GM19099 (cell line): ENCODE results near the gene TFDP2.

Experiments
- POLR2A ChIP-seq: IDR thresholded peaks from 3 replicates; pipeline ENCODE4 v1.6.1; 2011; ENCODE audit warnings: low read depth; ENCODE audit not compliant: insufficient read length; ENCODE audit errors: extremely low read depth

TFDP2 gene

DNA sequence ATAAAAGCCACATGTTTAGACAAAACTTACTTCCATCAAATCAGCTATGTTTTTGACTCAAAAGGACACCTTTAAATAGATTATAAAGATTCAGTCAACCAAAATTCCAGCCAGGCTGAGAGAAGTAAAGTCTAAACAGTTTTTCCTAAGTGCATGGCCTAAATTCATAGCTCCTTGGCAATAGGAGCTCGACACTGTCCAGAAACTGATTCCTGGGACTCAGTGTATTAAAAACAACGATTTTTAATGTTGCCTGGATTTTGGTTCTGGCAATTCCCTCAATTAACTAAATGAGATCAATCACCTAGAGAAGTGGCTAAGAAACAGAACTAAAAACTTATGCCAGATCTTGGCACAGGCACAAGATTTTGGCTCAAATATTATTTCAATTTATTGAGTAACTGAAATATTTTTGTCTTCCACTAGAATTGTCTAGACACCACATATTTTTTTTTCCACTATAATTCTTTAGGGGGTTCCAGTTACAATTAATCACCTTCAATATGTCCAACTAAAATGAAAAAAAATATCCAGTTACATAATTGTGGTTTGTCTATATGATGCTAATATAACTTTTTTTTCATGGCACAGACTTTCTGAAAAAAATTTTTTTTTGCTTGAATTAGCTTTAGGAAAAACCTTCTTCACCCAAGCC is 135.9 kb downstream of the TFDP2 start:
- TF ChIP-seq POLR2A = no peak

DNA sequence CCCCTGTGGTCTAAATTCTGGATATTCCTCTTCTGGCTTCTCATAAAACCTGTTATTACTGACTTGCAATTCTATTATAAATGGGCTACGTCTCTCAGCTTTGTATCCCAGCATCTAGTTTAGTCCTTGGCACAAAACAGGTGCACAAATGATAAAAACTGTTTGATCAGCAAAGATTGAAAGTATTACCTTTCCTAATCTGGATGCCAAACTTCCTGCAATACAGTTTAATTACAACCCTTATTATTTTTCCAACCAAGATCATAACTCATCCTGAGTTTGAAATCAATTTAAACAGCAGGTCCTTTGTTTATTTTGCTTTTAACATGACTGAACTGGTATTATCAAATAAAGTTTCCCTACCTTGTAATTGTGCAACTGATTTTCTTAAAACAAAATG is 140.3 kb downstream of the TFDP2 start:
- TF ChIP-seq POLR2A = no peak

DNA sequence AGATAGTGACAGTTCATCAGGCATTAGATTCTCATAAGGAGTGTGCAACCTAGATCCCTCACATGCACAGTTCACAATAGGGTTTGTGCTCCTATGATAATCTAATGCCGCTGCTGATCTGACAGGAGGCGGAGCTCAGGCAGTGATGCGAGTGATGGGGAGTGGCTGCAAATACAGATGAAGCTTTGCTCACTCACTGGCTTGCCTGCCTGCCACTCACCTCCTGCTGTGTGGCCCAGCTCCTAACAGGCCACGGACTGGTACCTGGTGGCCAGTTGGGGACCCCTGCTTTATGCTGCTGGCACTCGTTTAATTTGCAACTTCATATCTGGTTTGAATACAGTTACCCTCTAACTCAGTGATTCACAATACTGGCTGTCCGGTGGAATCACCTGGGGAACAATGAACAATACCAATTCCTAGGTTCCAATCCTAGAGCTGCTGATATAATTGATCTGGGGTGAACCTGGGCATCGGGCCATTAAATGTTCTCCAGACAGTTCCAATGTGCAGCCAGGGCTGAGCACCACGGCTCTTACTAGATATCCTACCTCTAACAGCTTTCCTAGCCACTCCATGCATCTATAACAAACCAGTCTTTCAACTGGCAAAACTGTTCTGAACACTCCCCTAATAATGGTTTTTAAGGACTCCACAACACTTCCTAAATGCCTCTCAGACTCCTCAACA is 141.5 kb downstream of the TFDP2 start:
- TF ChIP-seq POLR2A = no peak

DNA sequence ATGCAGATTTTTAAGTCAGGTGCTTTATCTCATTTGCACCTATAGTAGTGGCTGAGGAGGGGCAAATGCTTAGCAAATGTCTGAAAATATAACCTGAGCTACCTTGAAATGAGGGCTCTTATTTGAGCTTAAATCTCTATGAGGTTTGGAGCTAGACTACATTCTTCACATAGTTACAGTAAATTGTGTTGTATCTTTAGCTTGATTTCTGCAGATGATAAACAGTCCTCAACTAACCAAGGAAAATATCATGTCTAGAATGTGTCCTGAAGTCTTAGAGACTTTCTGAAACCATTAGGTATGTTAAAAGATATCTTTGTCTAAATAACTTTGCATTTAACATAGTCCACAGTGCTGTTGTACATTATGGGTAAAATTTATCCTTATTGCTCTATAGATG is 145.3 kb downstream of the TFDP2 start:
- TF ChIP-seq POLR2A = no peak

DNA sequence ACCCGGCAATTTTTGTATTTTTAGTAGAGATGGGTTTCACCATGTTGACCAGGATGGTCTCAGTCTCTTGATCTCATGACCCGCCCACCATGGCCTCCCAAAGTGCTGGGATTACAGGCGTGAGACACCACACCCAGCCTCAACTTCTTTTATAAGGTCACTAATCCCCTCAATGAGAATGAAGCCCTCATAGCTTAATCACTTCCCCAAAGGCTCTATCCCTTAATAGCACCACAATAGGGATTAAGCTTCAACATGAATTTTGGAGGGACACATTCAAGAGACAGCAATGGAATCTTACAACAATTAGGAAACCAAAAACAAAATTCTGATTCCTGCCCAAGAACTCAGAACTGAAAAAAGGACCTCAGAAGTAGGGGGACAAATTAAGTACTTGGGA is 146.1 kb downstream of the TFDP2 start:
- TF ChIP-seq POLR2A = no peak

DNA sequence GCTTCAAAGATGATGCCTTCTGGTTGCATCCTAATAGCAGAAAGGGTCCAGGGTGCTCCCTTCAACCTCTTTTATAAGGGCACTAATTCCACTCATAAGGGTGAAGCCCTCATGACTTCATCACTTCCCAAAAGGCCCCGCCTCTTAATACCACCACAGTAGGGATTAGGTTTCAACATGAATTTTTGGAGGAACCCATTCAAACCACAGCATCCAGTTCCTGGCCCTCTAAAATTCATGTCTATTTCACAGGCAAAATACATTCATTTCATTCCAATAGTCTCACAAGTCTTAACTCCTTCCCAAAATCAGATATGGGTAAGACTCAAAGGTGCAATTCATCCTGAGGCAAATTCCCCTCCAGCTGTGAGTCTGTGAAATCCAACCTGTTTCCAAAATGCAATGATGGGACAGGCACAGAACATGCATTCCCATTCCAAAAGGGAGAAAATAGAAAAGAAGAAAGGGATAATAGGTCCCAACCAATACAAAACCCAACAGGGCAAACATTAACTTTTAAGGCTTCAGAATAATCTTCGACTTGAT is 148.9 kb downstream of the TFDP2 start:
- no peak for TF ChIP-seq POLR2A

DNA sequence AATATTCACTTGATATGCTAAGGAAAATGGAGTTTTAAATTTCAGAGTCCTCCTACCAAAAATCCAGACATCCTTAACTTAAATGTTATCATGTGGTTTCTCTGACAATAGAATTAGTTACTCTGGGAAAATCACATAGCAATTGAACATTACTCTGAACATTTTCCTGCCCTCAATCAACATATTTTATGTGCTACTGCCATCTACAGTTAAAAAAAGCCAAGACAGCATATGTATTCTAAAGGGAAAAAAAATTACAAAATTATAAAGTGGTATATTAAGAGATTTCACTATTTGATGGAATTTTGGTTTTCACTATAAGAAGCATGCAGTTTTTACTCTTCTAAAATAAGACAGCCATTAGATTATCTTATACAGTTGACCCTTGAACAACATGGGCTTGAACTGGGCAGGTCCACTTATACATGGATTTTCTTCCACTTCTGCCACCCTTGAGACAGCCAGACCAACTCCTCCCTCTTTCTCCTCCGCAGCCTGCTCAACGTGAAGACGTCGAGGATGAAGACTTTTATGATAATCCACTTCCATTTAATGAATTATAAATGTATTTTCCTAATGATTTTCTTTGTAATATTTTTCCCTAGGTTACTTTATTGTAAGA is 150.6 kb downstream of the TFDP2 start:
- TF ChIP-seq POLR2A = no peak

DNA sequence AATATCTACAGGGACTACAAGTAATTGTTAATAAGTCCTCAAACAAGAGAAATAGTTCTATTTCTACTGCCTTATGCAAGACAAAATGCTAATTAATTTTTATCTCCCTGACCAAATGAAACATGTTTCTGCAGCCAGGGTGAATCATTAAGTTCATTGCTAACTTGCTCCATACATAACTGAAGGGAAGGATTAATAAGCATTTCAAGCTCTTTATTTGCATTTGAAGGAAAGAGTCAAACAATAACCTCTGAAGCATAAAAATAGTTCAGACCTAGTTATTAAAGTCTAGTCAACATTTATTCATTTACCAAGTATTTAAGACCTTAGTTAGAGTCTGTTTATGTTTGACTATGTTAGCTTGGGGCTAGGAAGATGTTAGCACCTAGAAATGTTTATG is 152.9 kb downstream of the TFDP2 start:
- TF ChIP-seq POLR2A = no peak

DNA sequence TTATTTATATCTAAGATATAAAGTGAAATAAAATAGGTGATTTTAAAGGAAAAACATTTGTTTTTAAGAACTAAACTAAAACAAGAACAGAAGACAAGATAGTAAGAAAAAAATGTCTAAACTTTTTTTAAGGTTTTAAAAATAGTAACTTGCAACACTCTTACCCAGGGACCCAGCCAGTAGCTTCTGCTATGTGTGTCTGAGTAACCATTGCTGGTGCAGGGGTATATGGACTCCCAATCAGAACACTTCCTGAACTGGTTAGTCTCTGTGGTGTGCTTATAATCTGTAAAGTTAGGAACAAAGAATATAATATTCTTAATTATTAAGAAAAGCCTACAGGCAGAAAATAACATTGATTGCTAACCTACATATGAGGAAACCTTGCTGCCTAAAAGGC is 154.5 kb downstream of the TFDP2 start:
- no peak for TF ChIP-seq POLR2A

DNA sequence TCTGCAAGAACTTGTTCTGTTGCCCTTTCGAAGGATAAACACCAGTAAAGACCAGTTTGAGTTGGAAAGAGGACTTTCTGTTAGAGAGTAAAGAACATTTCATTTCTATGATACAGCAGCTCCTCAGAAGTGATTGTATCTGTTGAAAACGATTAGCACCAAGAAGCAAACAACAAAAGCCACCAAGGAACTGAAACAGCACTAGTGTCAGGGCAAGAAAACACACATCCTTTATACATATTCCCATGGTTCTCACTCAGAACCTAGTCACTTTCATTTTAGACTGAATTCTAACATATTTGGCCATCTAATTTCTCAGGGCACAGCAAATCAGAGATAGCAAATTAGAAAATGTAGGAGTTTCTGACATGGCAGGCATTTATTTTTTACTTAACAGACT is 156.8 kb downstream of the TFDP2 start:
- no peak for TF ChIP-seq POLR2A

DNA sequence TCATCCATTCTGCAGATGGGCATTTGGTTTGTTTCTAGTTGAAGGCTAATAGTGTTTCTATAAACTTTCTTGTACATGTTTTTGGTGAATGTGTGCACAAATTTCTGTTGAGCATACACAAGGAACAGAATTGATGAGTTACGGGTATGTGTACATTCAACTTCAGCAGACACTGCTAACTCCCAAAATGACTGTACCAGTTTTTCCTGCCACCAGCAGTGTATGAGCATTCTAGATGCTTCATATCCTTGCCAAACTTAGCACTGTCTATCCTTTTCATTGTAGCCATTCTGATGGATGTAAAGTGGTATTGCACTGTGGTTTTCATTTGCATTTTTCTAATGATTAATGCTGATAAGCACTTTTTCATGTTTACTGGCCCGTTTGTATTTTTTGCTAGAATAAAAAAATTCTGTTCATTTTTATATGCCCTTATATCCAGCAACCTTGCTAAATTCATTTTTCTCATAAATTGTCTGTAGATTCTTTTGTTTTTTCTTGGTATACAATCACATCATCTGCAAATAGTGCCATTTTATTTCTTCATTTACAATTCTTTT is 162.7 kb downstream of the TFDP2 start:
- no peak for TF ChIP-seq POLR2A

DNA sequence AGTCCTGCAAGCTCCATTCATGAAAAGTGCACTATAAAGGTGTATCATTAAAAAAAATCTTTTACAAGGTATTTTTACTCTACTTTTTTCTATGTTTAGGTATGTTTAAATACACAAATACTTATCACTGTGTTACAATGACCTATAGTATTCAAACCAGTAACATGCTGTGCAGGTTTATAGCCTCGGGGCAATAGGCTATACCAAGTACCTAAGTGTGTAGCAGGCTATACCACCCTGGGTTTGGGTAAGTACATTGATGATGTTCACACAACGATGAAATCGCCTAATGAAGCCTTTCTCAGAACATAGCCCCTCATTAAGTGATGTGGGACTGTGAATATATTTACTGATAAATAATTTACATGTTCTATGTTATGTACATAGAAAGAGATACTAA is 168.3 kb downstream of the TFDP2 start:
- TF ChIP-seq POLR2A = no peak

DNA sequence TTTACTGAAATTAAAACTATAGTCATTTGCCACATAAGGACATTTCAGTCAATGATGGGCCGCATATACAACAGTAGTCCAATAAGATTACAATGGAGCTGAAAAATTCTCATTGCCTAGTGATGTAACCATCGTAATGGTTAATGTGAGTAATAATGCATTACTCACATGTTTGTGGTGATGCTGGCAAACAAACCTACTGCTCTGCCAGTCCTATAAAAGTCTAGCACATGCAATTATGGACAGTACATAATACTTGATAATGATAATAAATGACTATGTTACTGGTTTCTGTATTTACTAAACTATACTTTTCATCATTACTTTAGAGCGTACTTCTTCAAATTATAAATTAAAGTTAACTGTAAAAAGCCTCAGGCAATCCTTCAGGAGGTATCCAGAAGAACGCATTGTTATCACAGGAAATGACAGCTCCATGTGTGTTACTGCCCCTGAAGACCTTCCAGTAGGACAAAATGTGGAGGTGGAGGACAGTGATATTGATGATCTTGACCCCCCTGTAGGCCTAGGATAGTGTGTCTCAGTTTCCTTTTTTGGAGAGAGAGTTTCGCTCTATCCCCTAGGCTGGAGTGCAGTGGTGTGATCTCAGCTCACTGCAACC is 170.2 kb downstream of the TFDP2 start:
- no peak for TF ChIP-seq POLR2A

DNA sequence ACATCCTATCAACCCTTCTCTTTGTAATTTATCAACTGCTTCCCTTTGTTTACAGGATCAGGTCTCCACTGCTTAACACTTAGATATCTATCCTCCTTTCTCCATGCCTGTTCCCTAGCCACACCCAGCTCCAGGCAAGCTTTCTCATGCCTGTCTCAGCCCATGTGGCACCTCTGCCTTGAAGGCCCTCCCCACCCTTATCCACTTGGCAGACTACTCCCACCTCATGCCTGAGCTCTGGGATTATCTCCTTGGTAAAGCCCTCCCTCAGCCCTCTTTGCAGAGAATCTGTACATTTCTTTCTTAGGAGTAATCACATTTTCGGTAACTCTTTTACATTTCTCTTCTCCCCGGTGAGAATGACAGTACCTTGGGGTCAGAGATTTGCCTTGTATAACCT is 176.9 kb downstream of the TFDP2 start:
- TF ChIP-seq POLR2A = no peak

DNA sequence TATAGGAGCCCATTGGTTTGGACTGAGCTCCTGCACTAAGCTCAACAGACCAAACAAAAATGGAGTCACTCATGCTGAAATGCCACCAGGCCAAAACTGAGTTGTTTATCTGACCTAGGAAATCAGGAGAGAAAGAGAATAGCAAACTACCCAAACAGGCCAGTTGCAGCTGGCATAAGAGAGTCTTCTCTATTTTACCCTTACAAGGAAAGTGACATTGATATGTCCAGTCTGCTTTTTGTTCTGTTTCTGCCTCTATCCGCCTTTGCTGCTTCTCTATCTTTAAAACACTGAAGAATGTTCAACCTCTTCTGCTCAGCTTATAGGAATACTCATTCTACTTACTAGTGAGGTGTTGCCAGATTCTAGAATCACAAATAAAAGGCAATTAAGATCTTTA is 177.8 kb downstream of the TFDP2 start:
- TF ChIP-seq POLR2A = no peak
